Activated B cell treated with CpG ODN at 0.5 μM for 24 hours (primary cell): Measurements from ENCODE around the gene ACE. TPM values are rescaled to one million over a fixed set of nuclear protein-coding genes. Genes with fewer than 3 reads are reported as not detected.

Experiments
- ATAC-seq: fragments of 200-7000 bp; cut with Tn5 transposase; one replicate; pipeline ENCODE4 v1.10.0; 2021; ENCODE audit warnings: low read depth, mild to moderate bottlenecking, moderate library complexity
- CTCF ChIA-PET: fragments of 350-600 bp; sonication (Branson Sonifier 250); formaldehyde crosslinking; loops from one replicate; lab custom pipeline; 2021; ENCODE audit warnings: antibody characterized with exemption; lab: Charles Lee
- POLR2A ChIA-PET: fragments of 350-600 bp; sonication (Branson Sonifier 250); formaldehyde crosslinking; loops from one replicate; lab custom pipeline; 2021; ENCODE audit warnings: antibody characterized with exemption; lab: Charles Lee
- DNase-seq: peaks from one replicate; pipeline ENCODE4 v3.0.0; 2022
- H3K27ac Mint-ChIP-seq: one replicate; pipeline ENCODE4 v1.8.0; 2020; ENCODE audit warnings: mixed read lengths
- H3K27me3 Mint-ChIP-seq: one replicate; pipeline ENCODE4 v1.8.0; 2021; ENCODE audit warnings: mixed read lengths
- H3K36me3 Mint-ChIP-seq: one replicate; pipeline ENCODE4 v1.8.0; 2021; ENCODE audit warnings: low read depth, mixed read lengths
- H3K4me1 Mint-ChIP-seq: one replicate; pipeline ENCODE4 v1.8.0; 2021; ENCODE audit warnings: mixed read lengths
- H3K4me3 Mint-ChIP-seq: one replicate; pipeline ENCODE4 v1.8.0; 2020; ENCODE audit warnings: mild to moderate bottlenecking, mixed read lengths
- H3K9me3 Mint-ChIP-seq: one replicate; pipeline ENCODE4 v1.8.0; 2020; ENCODE audit warnings: mixed read lengths
- intact Hi-C: fragments of 100-400 bp; cut with micrococcal nuclease; formaldehyde crosslinking; loops from one replicate; pipeline ENCODE4 v1.15.1; 2024
- total RNA-seq: library from RNA; stranded (reverse); gene quantifications from 2 replicates; pipeline ENCODE4 v1.2.3, GENCODE V29; 2022
- TF ChIP-seq, protein P1 (sequence below): fragments of 200-600 bp; IDR thresholded peaks from one replicate; pipeline ENCODE4 v1.8.0; 2022; ENCODE audit warnings: antibody characterized with exemption, mild to moderate bottlenecking

Gene ACE
- total RNA-seq, 1 donor from 2014 or later, result 3.2 TPM

DNA sequence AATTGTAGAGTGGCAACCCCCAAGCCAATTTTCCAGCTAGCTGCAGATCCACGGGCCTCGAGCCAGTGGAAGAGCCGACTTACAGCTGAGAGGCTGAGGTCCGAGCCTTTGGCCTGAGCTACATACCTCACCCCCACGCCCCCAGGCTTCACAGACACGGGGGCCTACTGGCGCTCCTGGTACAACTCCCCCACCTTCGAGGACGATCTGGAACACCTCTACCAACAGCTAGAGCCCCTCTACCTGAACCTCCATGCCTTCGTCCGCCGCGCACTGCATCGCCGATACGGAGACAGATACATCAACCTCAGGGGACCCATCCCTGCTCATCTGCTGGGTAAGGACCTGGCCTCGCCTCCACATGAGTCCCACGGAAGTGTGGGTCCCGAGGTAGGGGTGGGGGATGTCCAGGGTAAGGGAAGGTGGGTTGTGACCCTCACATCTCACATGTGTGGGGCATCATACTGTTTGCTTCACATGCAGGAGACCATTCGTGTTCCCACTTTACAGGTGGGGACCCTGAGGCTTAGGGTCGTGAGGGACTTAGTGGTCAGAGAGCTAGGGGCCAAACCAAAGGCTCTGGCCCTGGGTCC, 3.4 kb downstream of the ACE start:
- H3K4me1 Mint-ChIP-seq, result peaks cover 17% of the 10 kb centered on the region
- ChIA-PET CTCF (interaction anchor here (1.4 to 5.7 kb wide), 6 partner anchors 19 to 230 kb away, joined by 3 to 155 read pairs (median 10); partner anchors contain the start of gene CYB561), POLR2A (no interaction called here)
- intact Hi-C loops, result no loop called here
- no peaks in the 10 kb centered on the region for H3K36me3 Mint-ChIP-seq
- no peak overlapping the region for H3K4me3 Mint-ChIP-seq
- peaks cover 25% of the 10 kb centered on the region for H3K27me3 Mint-ChIP-seq
- H3K9me3 Mint-ChIP-seq, result no peaks in the 10 kb centered on the region
- ATAC-seq (no peak), DNase-seq (no peak)
- H3K27ac Mint-ChIP-seq, result no peak overlapping the region
- TF ChIP-seq, protein P1, sequence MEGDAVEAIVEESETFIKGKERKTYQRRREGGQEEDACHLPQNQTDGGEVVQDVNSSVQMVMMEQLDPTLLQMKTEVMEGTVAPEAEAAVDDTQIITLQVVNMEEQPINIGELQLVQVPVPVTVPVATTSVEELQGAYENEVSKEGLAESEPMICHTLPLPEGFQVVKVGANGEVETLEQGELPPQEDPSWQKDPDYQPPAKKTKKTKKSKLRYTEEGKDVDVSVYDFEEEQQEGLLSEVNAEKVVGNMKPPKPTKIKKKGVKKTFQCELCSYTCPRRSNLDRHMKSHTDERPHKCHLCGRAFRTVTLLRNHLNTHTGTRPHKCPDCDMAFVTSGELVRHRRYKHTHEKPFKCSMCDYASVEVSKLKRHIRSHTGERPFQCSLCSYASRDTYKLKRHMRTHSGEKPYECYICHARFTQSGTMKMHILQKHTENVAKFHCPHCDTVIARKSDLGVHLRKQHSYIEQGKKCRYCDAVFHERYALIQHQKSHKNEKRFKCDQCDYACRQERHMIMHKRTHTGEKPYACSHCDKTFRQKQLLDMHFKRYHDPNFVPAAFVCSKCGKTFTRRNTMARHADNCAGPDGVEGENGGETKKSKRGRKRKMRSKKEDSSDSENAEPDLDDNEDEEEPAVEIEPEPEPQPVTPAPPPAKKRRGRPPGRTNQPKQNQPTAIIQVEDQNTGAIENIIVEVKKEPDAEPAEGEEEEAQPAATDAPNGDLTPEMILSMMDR, result no peak

DNA sequence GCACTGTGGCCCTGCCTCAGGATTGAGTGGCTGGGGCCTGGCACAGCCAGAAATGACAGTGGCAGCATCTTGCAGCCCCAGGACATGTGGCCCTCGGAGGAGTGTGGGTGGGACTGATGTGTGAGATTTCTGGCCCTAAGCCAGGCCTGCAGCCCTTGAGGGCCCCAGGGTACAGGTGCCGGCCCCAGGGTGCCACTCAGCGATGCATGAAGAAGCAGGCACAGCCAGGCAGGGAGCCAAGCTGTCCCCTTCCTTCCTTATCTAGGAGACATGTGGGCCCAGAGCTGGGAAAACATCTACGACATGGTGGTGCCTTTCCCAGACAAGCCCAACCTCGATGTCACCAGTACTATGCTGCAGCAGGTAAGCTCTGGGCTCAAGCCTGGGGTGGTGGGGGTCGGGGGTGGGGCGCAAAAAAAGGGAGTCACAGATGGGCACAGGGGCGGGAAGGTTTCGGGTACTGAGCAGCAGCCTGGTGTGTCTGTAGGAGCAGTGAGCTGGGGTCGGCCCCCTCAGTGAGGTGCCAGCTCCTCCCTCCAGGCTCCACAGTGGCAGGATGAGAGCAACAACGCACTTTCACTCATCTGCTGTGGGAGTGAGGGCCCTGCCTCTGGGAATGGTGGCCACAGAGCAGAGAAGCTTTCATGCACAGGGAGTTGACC, 4.1 kb downstream of the ACE start:
- H3K36me3 Mint-ChIP-seq, result no peaks in the 10 kb centered on the region
- ChIA-PET CTCF (interaction anchor here (1.6 to 5.7 kb wide), 3 partner anchors 37 to 55 kb away, joined by 3 to 155 read pairs (median 26); no protein-coding TSS in a partner anchor), POLR2A (no interaction called here)
- no peak overlapping the region for H3K4me3 Mint-ChIP-seq
- TF ChIP-seq, protein P1, result no peak
- no peak for ATAC-seq
- no peaks in the 10 kb centered on the region for H3K9me3 Mint-ChIP-seq
- peaks cover 23% of the 10 kb centered on the region for H3K27me3 Mint-ChIP-seq
- intact Hi-C loops, result no loop called here
- DNase-seq, result no peak
- peaks cover 15% of the 10 kb centered on the region for H3K4me1 Mint-ChIP-seq
- no peak overlapping the region for H3K27ac Mint-ChIP-seq

DNA sequence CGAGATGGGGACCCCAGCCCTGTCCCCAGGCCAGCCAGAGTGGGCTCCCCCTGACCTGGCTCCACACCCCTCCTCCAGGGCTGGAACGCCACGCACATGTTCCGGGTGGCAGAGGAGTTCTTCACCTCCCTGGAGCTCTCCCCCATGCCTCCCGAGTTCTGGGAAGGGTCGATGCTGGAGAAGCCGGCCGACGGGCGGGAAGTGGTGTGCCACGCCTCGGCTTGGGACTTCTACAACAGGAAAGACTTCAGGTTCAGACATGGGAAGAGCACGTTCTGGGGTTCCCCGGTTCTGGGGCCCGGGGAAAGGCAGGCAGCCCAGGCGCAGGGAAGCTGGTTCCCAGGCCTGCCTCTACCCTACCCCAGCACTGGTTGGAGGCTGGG, 4.6 kb downstream of the ACE start:
- DNase-seq, result no peak
- TF ChIP-seq, protein P1, result no peak
- CTCF ChIA-PET, result interaction anchor here (1.6 to 5.7 kb wide), 2 partner anchors 46 to 55 kb away, joined by 3 to 155 read pairs; no protein-coding TSS in a partner anchor
- no peak for ATAC-seq
- POLR2A ChIA-PET, result no interaction called here
- no peaks in the 10 kb centered on the region for H3K36me3 Mint-ChIP-seq
- H3K27me3 Mint-ChIP-seq, result peaks cover 23% of the 10 kb centered on the region
- H3K4me1 Mint-ChIP-seq, result peaks cover 20% of the 10 kb centered on the region
- intact Hi-C loops, result no loop called here
- no peak overlapping the region for H3K4me3 Mint-ChIP-seq
- H3K9me3 Mint-ChIP-seq, result no peaks in the 10 kb centered on the region
- no peak overlapping the region for H3K27ac Mint-ChIP-seq

DNA sequence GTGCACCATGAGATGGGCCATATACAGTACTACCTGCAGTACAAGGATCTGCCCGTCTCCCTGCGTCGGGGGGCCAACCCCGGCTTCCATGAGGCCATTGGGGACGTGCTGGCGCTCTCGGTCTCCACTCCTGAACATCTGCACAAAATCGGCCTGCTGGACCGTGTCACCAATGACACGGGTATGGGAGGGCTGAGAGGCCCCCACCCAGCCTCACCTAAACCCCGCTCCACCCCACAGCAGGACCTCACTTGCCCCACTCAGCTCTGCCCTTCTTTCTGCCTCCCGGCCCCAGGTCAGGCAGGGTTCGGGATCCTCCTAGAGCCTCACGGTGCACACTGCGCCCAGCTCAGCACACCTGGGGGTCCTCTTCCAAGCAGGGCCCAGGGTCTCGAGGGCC, 5.6 kb downstream of the ACE start:
- CTCF ChIA-PET, result interaction anchor here (1.7 kb wide), 1 partner anchor 57 kb away, joined by 8 read pairs; no protein-coding TSS in a partner anchor
- H3K9me3 Mint-ChIP-seq, result no peaks in the 10 kb centered on the region
- peaks cover 22% of the 10 kb centered on the region for H3K27me3 Mint-ChIP-seq
- H3K27ac Mint-ChIP-seq, result no peak overlapping the region
- POLR2A ChIA-PET, result no interaction called here
- no peak for DNase-seq
- TF ChIP-seq, protein P1, result no peak
- intact Hi-C loops, result no loop called here
- H3K4me3 Mint-ChIP-seq, result no peak overlapping the region
- no peaks in the 10 kb centered on the region for H3K36me3 Mint-ChIP-seq
- peaks cover 22% of the 10 kb centered on the region for H3K4me1 Mint-ChIP-seq
- no peak for ATAC-seq

DNA sequence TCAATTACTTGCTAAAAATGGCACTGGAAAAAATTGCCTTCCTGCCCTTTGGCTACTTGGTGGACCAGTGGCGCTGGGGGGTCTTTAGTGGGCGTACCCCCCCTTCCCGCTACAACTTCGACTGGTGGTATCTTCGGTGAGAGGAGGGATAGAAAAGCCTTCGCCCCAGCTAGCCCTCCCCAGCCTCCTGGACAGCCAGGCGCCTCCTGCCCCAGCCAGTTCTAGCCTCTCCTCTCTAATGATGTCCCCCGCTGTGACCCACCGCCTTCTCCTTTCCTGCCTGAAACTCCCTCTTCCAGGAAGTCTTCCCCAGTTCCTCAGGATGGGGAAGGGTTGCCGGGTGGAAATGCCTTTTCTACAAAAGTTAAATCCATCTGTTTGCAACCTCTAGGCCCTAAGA, 6.2 kb downstream of the ACE start:
- intact Hi-C loops, result no loop called here
- Mint-ChIP-seq H3K9me3 (no peaks in the 10 kb centered on the region), H3K4me3 (no peak overlapping the region), H3K27ac (no peak overlapping the region), H3K27me3 (peaks cover 17% of the 10 kb centered on the region), H3K36me3 (no peaks in the 10 kb centered on the region), H3K4me1 (peaks cover 17% of the 10 kb centered on the region)
- ATAC-seq (no peak), DNase-seq (no peak)
- TF ChIP-seq, protein P1, result no peak
- CTCF ChIA-PET, result interaction anchor here (1.7 kb wide), 1 partner anchor 58 kb away, joined by 8 read pairs; no protein-coding TSS in a partner anchor
- POLR2A ChIA-PET, result no interaction called here
